HG03575 (cell line): ENCODE data around the gene AQP9.
"Not testable (repeated sequence)": the region's sequence is repeated elsewhere in the genome, so short reads cannot be mapped to it uniquely, and the experiment has no call there.

Source experiments
- ATAC-seq: cut with Tn5 transposase; IDR thresholded peaks from one replicate; pipeline ENCODE4 v1.9.1; 2021; ENCODE audit not compliant: unreplicated experiment, insufficient number of reproducible peaks, low FRiP score; ENCODE audit errors: extremely low read depth

The AQP9 gene, protein sequence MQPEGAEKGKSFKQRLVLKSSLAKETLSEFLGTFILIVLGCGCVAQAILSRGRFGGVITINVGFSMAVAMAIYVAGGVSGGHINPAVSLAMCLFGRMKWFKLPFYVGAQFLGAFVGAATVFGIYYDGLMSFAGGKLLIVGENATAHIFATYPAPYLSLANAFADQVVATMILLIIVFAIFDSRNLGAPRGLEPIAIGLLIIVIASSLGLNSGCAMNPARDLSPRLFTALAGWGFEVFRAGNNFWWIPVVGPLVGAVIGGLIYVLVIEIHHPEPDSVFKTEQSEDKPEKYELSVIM

DNA sequence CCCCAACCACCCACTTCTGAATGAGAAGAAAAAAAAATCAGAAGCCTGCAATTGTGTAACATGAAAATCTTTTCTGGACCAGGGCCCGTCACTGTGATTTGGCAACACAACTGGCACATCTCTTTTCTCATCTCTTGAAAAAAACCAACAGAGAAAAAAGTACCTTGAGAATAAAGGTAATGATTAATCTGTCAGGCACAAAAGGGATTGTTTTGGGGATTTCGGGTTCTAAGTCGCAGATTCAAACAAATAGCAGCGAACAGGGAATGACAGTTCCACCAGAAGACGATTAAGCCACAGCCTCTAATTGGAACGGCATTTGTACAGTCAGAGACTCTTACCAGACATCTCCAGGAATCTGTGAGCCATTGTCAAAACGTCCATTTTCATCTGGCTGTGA is at the start of gene AQP9:
TSS of gene AQP9 (plus strand) at position 276 of the 400 bp plus-strand sequence. CDS start 185 bp downstream, outside the sequence.
- ATAC-seq: no peak

- ATAC-seq: no peak
Measured at GRCh38 chr15:58095415-58095814, 42.8 kb upstream of the AQP9 start.

DNA sequence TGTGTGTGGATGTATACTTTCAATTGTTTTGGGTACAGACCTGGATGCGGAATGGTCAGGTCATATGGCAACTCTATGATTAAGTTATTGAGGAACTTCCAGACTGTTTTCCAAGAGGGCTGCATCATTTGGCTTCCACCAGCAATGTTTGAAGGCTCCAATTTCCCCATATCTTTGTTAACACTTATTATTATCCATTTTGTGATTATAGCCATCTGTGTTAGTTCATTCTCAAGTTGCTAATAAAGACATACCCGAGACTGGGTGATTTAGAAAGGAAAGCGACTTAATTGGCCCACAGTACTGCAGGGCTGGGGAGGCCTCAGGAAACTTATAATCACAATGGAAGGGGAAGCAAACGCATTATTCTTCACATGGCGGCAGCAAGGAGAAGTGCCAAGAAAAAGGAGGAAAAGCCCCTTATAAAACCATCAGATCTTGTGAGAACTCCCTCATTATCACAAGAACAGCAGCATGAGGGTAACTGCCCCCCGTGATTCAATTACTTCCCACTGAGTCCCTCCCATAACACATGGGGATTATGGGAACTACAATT is 41.6 kb upstream of the AQP9 start:
- ATAC-seq: no peak

- ATAC-seq: no peak
Measured at GRCh38 chr15:58103482-58103881, 34.7 kb upstream of the AQP9 start.

DNA sequence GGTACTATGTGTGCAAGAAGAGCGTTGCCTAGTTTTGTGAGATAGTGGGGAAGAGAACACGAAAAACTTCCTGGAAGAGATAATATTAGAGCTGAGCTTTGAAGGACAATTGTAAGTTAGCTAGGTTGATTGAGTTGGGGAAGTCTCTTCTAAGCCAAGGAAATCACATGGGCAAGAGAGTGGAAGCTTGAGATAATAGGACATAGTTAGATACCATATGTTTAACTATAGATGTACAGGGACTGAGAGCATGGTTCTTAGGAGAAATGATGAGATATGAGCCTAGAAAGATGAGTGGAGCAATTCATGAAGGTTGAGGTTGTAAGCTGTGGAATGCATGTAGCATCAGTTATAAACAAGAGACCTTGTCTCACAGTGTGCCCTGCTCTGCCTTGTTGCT is 30.1 kb upstream of the AQP9 start:
- ATAC-seq: no peak

DNA sequence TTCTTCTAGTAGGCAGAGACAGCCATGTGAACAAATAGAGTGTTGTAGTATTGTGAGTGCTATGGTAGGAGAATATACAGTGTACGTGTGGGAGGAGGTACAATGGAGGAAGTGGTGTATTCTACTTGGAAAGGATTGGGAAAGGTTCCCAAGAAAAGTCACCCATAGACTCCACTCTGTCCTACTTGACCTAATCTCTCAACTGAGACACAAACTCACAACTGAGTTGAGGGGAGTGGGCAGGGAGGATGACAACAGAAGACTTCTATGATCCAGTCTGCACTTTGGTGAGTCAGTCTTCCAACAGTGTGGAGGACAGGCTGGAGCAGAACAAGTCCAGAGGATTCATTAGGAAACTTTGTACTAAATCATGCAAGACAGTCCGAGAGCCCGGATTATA is 28.8 kb upstream of the AQP9 start:
- no peak for ATAC-seq

DNA sequence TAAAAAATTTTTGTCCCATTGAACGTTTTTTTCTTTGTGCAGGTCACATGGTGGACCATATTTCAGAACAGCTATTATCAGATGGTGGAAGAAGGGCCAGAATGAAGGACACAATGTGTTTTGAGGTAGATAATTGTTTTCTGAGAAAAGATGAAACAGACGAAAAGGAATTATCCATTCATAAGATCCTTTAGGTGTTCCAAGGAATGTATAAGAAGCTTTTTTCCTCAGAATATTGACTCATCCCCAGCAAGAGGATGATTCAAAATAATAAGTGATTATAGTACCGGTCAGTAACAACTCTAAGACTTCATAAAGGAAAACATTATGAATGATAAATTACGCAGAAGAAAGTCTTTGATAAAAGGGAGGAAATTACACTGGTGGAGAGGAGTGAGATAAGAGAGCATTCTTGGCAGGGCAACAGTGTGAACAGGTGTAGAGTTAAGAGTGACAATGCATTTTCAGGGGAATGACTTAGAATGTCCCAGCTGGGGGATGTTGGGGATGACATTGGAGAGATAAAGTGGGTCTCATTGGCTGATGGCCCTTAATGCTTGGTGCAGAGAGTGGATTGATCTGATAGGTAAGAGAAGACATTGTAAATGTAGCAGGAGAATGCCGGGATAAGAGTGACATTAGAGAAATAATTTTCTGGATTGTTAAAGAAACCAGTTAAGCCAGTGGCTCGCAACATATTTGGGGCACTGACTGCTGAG is 27.0 kb upstream of the AQP9 start:
- no peak for ATAC-seq

- ATAC-seq: no peak
Measured at GRCh38 chr15:58111718-58112104, 26.5 kb upstream of the AQP9 start.

DNA sequence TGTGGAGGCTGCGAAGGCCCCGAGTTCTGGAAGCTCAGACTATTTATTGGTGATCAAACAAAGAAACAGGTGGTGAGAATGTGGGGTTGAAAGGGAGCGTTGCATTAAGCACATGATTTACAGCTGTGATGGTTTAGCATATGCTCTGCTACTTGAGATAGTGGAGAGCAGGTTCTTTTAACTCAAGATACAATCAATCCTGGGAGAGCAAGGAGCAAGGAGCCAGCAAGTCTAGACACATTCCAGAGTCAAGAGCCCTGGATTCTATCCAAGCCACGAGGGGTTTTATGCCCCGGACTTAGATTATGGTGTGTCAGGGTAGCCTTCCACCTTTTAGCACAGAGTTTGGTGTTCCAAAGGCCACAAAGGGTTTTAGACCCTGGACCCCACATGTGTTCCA is 24.8 kb upstream of the AQP9 start:
- ATAC-seq: not testable (repeated sequence)

DNA sequence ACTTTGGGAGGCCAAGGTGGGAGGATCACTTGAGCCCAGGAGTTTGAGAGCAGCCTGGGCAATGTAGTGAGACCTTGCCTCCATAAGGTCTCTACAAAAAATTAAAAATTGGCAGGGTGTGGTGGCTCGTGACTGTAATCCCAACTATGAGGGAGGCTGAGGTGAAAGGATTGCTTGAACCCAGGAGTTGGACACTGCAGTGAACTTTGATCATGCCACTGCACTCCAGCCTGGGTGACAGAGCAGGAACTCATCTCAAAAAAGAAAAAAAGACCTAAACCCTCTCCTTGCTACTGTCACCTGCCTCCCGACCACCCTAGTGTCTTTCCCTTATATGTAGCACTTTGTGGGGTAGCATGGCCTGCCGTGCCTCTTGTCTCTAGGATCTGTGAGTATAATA is 23.8 kb upstream of the AQP9 start:
- no peak for ATAC-seq

DNA sequence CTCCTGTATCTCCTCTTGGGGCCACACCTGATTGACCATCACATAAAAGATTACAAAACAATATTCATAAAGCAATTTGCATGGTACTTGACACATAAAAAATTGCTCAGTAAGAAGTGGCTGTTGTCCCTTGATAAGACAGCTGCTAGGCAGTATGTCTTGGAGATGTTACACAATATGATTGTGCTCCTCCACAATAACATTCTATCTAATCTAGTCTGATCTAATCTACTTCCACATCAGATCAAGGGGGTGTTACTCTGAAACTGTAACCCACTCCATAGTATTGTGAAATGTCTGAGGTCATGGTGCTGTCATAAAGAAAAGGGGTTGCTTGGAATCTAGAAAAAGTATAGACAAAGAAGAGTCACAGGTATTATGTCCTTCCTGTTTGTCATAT is 23.4 kb upstream of the AQP9 start:
- ATAC-seq: no peak

GRCh38 chr15:58115692-58116091 is 22.5 kb upstream of the AQP9 start:
- no peak for ATAC-seq

DNA sequence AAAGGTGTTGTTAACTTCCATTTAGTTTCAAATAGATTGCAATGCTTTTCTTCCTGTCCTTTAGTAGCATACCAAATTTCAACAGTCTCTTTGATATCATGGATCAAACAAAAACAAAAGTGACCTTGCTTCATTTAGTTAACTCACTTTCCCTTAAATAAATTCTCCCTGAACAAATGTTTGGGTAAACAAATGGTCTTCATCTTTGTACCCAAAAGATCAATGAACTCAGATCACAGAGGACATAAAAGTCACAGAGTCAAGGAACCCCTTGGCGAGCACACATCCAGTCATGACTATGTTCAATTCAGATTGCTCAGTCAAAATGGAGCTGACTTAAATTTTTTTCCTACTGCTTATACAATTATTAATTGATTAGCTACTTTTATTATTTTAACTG is 20.6 kb upstream of the AQP9 start:
- ATAC-seq: no peak

- ATAC-seq: no peak
Measured at GRCh38 chr15:58118272-58118671, 19.9 kb upstream of the AQP9 start.

DNA sequence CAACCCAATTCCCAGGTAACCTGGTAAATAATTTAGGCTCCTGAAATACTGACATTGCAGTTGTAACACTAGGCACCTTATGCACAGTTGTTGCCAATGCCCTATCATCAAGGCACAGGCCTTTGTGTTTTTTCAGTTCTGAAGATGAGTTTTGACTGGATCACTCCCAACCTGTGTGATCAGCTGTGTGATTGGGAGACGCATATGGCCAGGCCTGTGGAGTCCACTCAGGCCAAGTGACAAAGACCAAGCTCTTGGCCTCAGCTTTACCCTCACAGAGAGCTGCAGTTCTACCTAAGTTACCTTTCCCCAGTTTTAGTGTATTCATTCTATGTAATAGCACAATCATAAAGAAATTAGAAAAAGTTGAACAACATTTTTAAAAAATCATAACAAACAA is 19.2 kb upstream of the AQP9 start:
- ATAC-seq: no peak

GRCh38 chr15:58124585-58124984 is 13.6 kb upstream of the AQP9 start:
- ATAC-seq: no peak

DNA sequence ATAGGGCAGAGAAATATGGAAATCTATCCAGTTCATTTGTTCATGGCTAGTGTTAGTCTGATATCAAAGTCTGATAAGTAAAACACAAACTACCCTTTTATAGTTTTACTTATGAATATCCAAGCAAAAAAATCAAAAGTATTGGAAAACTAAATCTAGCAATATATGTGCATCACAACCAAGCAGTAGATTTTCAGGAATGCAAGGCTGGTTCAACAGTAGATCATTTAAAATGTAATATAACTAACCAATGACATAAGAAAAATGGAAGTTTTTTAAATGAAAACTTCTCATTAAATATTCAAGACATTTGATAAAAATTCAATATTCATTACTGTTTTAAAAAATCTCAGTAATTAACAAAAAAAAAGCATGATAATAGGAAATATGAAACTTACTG is 12.8 kb upstream of the AQP9 start:
- no peak for ATAC-seq

DNA sequence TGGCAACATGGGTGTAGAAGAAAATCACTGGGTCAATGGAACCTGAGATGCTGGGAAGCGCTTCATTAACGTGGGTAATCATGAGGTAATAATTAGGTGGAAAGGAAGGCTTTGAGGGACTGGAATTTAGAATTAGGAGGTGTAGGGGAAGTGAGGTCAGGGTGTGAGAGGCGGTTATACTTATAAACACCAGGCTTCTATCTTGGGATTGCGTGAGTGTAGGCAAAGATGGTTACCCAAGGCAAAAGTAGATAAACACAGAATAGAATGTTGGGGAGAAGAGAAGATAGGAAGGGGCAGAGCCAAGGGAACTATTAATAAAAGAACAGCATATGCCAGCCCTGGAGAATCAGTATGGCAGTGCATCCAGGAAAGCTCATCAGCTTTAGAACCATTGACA is 3.3 kb upstream of the AQP9 start:
- no peak for ATAC-seq

GRCh38 chr15:58135511-58136174 is 2.5 kb upstream of the AQP9 start:
- no peak for ATAC-seq

DNA sequence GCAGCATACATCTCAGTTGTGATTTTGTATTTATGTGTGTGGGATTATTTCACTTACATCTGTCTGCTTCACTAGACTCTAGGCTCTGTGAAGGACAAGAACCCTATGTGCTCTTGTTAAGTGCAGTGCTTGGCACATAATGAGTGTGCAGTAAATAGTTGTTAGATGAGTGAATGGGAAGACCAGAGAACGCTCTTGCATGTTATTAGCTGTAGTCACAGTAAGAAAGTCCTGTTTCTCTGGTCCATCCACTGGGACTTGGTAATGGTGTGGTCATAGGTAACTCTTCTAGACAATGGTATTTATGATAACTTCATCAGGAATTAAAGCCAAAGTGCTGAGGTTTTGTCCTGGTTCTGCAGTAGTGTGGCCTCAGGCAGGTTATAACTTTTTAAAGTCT is 1.4 kb upstream of the AQP9 start:
- no peak for ATAC-seq
